Large intestine (tissue), 3 donors: ENCODE results near the gene PLXNA4. TPM values are rescaled to one million over a fixed set of nuclear protein-coding genes. Genes with fewer than 3 reads are reported as not detected.
A peak's percentile ranks its signal among the peaks of the same experiment; 100 is the strongest.

ENCODE experiments used
- DNase-seq, 2 donors: peaks; one replicate each; pipeline versions ENCODE4 v3.0.0 to v3.0.0-alpha.2; 2013
- H3K27ac ChIP-seq: one replicate; pipeline ENCODE4 v1.5.1; 2013; ENCODE audit warnings: low read length
- H3K27me3 ChIP-seq: 2 replicates; pipeline ENCODE4 v1.6.1; 2013; ENCODE audit warnings: low read length; ENCODE audit not compliant: control insufficient read depth, insufficient read depth
- H3K36me3 ChIP-seq: 2 replicates; pipeline ENCODE4 v1.6.1; 2013; ENCODE audit warnings: low read length; ENCODE audit not compliant: control insufficient read depth, insufficient read depth
- H3K4me1 ChIP-seq: one replicate; pipeline ENCODE4 v1.6.1; 2013; ENCODE audit warnings: low read length; ENCODE audit not compliant: control insufficient read depth, insufficient read depth
- H3K4me3 ChIP-seq: one replicate; pipeline ENCODE4 v1.5.1; 2013; ENCODE audit warnings: low read length
- H3K9me3 ChIP-seq: one replicate; pipeline ENCODE4 v1.6.1; 2013; ENCODE audit warnings: mild to moderate bottlenecking, low read depth, low read length, moderate library complexity; ENCODE audit not compliant: control insufficient read depth
- WGBS: methylation state at CpG from one replicate; pipeline ENCODE4 v1.1.5; 2013; ENCODE audit warnings: low lambda C conversion rate; ENCODE audit not compliant: insufficient coverage; 5-methylcytosine and 5-hydroxymethylcytosine counted together
- polyA plus RNA-seq: library from polyadenylated mRNA; unstranded; fragments of 120-200 nt; gene quantifications from one replicate; pipeline ENCODE4 v1.2.1, GENCODE V29; 2013

PLXNA4 gene
- polyA plus RNA-seq, 1 donor = 3.2 TPM

- 100% methylated on average over 1 of the region's 1 CpG for WGBS
- no peaks in the 10 kb centered on the region for H3K9me3 ChIP-seq
Measured at GRCh38 chr7:132091706-132092105, 484.6 kb downstream of the PLXNA4 start.

GRCh38 chr7:132090444-132090843 lies 485.8 kb downstream of the PLXNA4 start:
- H3K27me3 ChIP-seq = peaks cover 4% of the 10 kb centered on the region
- no peaks in the 10 kb centered on the region for H3K9me3 ChIP-seq
- no peaks in the 10 kb centered on the region for H3K4me1 ChIP-seq
- H3K4me3 ChIP-seq = no peak overlapping the region
- DNase-seq = no peak
- 100% methylated on average over 2 of the region's 4 CpGs for WGBS
- H3K27ac ChIP-seq = no peak overlapping the region
- no peaks in the 10 kb centered on the region for H3K36me3 ChIP-seq

More at GRCh38 chr7:132091706-132092105, 484.6 kb downstream of the PLXNA4 start:
- Histone ChIP-seq H3K4me1 (no peaks in the 10 kb centered on the region), H3K36me3 (no peaks in the 10 kb centered on the region), H3K4me3 (no peak overlapping the region), H3K27me3 (peaks cover 4% of the 10 kb centered on the region), H3K27ac (no peak overlapping the region)
- DNase-seq = no peak

GRCh38 chr7:132089356-132089755 lies 486.9 kb downstream of the PLXNA4 start:
- Histone ChIP-seq H3K27me3 (peaks cover 4% of the 10 kb centered on the region), H3K4me1 (no peaks in the 10 kb centered on the region), H3K4me3 (no peak overlapping the region), H3K36me3 (no peaks in the 10 kb centered on the region), H3K27ac (no peak overlapping the region), H3K9me3 (no peaks in the 10 kb centered on the region)
- WGBS = no CpG with 5 or more reads among the region's 3 CpGs
- DNase-seq = no peak

- peaks cover 7% of the 10 kb centered on the region for H3K27me3 ChIP-seq
- H3K4me3 ChIP-seq = no peak overlapping the region
- no peaks in the 10 kb centered on the region for H3K9me3 ChIP-seq
- no peaks in the 10 kb centered on the region for H3K36me3 ChIP-seq
- WGBS = no CpG with 5 or more reads among the region's 2 CpGs
- no peak overlapping the region for H3K27ac ChIP-seq
- DNase-seq = no peak
- H3K4me1 ChIP-seq = no peaks in the 10 kb centered on the region
Measured at GRCh38 chr7:132087421-132087820, 488.8 kb downstream of the PLXNA4 start.

GRCh38 chr7:132084776-132085388 lies 491.4 kb downstream of the PLXNA4 start:
- H3K9me3 ChIP-seq = no peaks in the 10 kb centered on the region
- no peaks in the 10 kb centered on the region for H3K4me1 ChIP-seq
- no peak for DNase-seq
- no peak overlapping the region for H3K27ac ChIP-seq
- no peak overlapping the region for H3K4me3 ChIP-seq
- WGBS = 69% methylated on average over 3 of the region's 8 CpGs
- peaks cover 7% of the 10 kb centered on the region for H3K27me3 ChIP-seq
- no peaks in the 10 kb centered on the region for H3K36me3 ChIP-seq

GRCh38 chr7:132083537-132084123 lies 492.6 kb downstream of the PLXNA4 start:
- Histone ChIP-seq H3K9me3 (no peaks in the 10 kb centered on the region), H3K36me3 (no peaks in the 10 kb centered on the region), H3K4me3 (no peak overlapping the region), H3K27me3 (peaks cover 7% of the 10 kb centered on the region), H3K27ac (no peak overlapping the region), H3K4me1 (no peaks in the 10 kb centered on the region)
- DNase-seq = no peak
- WGBS = 100% methylated on average over 2 of the region's 8 CpGs

- 100% methylated on average over 1 of the region's 10 CpGs for WGBS
- no peak for DNase-seq
- H3K36me3 ChIP-seq = no peaks in the 10 kb centered on the region
- H3K27me3 ChIP-seq = peaks cover 7% of the 10 kb centered on the region
- H3K4me3 ChIP-seq = no peak overlapping the region
- no peak overlapping the region for H3K27ac ChIP-seq
- no peaks in the 10 kb centered on the region for H3K4me1 ChIP-seq
- no peaks in the 10 kb centered on the region for H3K9me3 ChIP-seq
Measured at GRCh38 chr7:132083126-132083525, 493.1 kb downstream of the PLXNA4 start.

GRCh38 chr7:132082394-132082793 lies 493.9 kb downstream of the PLXNA4 start:
- no peak for DNase-seq
- Histone ChIP-seq H3K4me1 (no peaks in the 10 kb centered on the region), H3K27ac (no peak overlapping the region), H3K9me3 (no peaks in the 10 kb centered on the region), H3K27me3 (peaks cover 4% of the 10 kb centered on the region), H3K36me3 (no peaks in the 10 kb centered on the region), H3K4me3 (no peak overlapping the region)
- WGBS = 27% methylated on average over 1 of the region's 1 CpG

- Histone ChIP-seq H3K4me3 (no peak overlapping the region), H3K9me3 (no peaks in the 10 kb centered on the region), H3K27ac (no peak overlapping the region), H3K36me3 (no peaks in the 10 kb centered on the region), H3K4me1 (no peaks in the 10 kb centered on the region), H3K27me3 (peaks cover 7% of the 10 kb centered on the region)
- WGBS = no CpG with 5 or more reads among the region's 2 CpGs
- DNase-seq = no peak
Measured at GRCh38 chr7:132081686-132082085, 494.6 kb downstream of the PLXNA4 start.

GRCh38 chr7:132080967-132081668 lies 495.2 kb downstream of the PLXNA4 start:
- peak in 1 of 2 donors; percentile 19 for DNase-seq
- Histone ChIP-seq H3K4me1 (no peaks in the 10 kb centered on the region), H3K4me3 (no peak overlapping the region), H3K36me3 (no peaks in the 10 kb centered on the region), H3K27ac (no peak overlapping the region), H3K27me3 (peaks cover 13% of the 10 kb centered on the region), H3K9me3 (no peaks in the 10 kb centered on the region)
- no CpG with 5 or more reads among the region's 6 CpGs for WGBS
